Muscle of arm (tissue), 12 donors: ENCODE results near the gene SLC8A2. TPM values are rescaled to one million over a fixed set of nuclear protein-coding genes. Genes with fewer than 3 reads are reported as not detected.
"Not testable (repeated sequence)": the region's sequence is repeated elsewhere in the genome, so short reads cannot be mapped to it uniquely, and the experiment has no call there.

Experiments used
- DNase-seq: peaks from one replicate; pipeline ENCODE4 v3.0.0-alpha.2; 2013
- polyA plus RNA-seq, 12 donors: library from polyadenylated mRNA; unstranded; fragments of 120-200 nt; gene quantifications; one replicate each; pipeline ENCODE4 v1.2.1, GENCODE V29; 2013; ENCODE audit not compliant: insufficient read length in 12 of 12

Gene SLC8A2
- polyA plus RNA-seq, 12 donors, result 0.11 to 0.51 (median 0.37) TPM; not detected in 2

DNA sequence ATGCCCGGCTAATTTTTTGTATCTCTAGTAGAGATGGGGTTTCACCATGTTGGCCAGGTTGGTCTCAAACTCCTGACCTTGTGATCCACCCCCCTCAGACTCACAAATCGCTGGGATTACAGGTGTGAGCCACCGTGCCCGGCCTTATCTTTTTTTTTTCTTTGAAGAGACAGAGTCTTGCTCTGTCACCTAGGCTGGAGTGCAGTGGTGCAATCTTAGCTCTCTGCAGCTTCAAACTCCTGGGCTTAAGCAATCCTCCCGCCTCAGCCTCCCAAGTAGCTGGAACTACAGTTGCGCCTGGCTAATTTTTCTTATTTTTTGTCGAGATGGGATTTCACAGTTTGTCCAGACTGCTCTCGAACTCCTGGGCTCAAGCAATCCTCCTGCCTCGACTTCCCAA, 60.0 kb downstream of the SLC8A2 start:
- DNase-seq, result not testable (repeated sequence)

DNA sequence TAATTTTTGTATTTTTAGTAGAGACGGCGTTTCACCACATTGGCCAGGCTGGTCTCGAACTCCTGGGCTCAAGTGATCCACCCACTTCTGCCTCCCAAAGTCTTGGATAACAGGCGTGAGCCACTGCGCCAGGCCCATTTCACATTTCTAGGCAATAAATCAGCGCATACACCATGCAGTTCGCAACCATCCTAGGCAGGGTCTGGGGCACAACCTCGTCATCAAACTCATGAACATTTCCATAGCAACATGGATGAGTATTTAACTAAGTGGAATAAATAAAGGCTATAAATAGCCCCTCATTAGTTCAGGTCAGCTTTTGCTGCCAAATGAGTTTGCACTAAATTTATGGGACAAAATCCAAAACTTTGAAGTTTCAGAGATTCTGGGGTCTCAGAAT, 60.6 kb downstream of the SLC8A2 start:
- DNase-seq, result no peak

DNA sequence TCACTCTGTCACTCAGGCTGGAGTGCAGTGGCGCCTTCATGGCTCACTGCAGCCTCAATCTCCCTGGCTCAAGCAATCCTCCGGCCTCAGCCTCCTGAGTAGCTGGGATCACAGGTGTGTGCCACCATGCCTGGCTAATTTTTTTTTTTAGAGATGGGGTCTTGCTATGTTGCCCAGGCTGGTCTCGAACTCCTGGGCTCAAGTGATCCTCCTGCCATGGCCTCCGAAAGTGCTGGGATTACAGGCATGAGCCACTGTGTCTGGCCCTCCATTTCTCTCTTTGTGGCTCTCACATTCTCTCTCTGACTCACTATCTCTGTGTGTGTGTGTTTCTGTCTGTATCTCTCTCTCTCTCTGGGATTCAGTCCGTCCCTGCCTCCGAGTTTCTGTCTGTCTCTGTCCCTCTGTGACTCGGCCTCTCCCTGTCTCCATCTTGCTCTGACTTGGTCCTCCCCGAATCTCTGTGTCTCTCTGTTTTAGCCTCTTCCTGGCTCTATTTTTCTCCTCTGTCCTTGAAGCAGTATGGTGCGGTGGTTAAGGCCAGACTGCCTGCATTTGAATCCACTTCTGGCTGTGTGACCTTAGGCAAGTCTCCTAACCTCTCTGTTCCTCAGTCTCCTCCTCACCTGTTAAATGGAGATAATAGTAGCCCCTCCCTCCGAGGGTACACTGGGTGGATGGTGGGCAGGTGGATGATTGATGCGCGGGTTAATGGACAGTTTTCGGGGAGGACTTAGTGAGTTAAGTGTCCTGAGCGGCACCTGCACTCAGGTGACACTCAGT, 63.3 kb downstream of the SLC8A2 start:
- no peak for DNase-seq

DNA sequence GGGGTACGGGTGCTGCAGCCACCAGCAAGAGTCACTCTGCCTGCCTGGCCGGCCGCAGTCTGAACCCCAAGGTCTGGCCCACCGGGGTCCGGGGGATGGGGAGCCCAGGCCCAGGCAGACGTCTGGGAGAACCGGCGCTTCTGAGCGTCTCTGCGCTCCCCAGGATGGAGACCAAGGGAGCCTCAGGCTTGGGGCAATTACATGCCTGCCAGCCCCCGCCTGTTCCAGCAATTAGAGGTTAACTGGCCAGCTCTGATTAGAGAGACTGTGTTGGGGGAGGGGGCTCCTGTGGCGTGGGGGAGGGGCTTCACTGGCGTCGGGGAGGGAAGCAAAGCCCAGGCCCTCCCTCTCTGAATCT, 64.3 kb downstream of the SLC8A2 start:
- no peak for DNase-seq

DNA sequence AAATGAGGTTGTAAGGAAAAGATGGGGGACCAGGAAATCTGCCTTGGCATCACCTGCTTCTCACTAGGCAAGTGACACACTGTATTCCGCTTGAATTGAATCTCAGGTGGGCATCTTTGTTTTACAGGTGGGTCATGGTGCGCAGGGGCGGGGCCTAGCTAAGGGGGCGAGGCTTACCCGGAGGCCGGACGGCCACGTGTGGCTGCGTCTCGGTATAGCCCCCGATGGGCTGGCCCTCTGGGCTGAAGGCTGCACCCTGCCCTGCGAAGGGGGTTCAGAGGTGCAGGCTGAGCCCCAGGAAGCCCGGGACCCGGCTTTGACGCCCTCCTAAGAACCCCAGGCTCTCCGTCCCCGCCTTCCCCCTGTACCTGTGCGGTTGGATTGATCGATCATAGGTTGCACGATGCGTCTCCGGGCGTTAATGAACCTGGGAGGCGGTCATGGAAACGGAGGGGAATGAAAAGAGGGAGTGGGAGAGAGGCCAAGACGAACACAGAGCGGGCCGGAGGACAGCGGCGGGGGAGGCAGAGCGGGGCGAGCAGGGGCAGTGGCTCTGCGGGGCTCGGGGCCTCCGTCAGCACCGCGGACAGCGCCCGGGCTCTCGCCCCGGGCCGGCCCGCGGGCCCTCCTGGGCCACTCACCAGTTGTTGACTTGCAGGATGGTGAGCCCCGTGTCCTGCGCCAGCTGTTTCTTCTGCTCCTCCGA, 64.8 kb downstream of the SLC8A2 start:
- DNase-seq, result no peak

DNA sequence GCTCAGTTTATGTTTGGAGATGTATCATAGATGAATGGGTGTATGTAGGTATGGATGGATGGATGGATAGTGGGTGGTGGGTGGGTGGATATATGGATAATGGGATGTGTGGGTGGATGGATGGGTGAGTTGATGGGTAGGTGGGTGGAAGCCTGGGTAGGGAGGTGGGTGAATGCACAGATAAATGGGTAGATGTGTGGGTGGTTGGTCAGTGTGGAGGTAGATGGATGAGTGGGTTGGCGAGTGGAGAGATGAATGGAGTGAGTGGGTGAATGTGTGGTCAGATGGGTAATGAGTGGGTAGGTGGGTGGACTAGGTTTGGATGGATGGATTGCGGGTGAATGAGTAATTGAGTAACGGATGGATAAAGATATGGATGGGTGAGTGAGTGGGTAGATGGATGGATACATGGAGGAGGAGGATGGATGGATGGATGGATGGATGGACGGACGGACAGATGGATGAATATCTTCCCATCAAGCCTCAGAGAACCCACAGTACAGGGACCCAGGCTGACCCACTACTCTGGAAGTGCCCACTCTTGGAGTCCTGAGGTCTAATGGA, 65.8 kb downstream of the SLC8A2 start:
- DNase-seq, result no peak

DNA sequence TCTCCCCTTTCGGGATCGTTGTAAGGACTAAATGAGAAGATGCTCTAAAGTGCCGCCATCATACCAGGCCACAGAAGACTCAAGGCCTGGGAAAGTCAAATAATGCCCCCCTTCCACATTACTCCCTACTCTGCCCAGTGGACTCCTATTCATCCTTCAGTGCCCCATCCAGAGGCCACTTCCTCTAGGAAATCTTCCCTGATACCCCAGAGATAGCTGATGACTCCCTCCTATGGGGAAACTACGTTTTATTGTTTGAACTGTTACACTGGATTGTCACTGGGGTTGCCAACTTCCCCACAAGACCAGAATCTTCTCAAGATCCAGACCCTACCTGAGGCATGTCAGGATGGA, 66.5 kb downstream of the SLC8A2 start:
- DNase-seq, result no peak

DNA sequence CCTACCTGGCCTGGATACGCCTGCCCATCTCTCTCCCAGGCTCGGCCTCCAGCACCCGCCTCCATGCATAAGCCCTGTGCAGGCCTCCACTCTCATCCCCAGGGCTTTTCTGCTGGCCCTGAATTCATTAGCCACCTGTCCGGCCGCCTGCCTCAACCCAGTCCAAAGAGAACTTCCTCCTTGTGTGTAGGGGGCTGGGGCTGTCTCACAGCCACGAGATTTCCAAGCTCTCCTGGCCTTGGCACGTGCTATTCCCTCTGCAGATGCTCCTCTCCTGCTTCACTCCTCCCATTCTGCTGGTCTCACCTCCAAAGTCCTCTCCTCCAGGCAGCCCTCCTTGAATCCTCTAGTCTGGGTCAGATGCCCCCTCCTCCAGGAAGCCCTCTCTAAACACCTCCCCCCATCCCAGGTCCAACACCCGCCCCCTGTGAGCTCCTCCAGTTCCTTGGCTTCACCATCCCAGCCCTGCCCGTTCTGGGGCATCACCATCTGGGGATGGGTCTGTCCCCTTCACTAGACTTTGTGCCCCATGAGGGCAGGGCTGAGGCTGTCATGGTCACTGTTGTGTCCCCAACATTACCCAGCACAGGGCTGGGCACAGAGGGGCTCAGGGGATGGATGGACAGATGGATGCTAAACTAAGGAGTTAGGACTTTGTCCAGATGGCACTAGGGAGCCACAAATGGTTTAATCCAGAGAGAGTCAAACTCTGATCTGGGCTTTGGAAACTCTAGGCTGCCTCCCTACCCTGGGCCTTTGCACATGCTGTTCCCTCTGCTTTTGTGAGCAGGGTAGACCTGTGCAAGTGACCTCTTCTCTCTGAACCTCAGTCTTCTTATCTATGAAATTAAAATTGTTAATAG, 67.1 kb downstream of the SLC8A2 start:
- DNase-seq, result no peak

DNA sequence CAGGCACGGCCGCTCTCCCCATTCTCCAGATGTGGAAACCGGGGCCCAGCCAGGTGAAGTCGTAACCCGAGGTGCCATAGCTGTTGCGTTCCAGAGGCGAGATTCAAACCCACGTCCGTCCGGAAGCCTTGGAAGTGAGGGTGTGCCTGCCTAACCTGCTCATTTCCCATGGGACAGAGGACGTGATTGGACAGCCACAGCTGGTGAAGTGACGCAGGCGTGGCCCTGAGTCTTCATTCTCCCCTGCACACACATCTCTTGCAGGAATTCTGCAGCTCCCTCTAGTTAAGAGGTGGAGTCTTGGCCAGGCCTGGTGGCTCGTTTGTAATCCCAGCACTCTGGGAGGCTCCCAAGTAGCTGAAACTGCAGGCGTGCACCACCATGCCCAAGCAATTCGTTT, 69.2 kb downstream of the SLC8A2 start:
- no peak for DNase-seq

DNA sequence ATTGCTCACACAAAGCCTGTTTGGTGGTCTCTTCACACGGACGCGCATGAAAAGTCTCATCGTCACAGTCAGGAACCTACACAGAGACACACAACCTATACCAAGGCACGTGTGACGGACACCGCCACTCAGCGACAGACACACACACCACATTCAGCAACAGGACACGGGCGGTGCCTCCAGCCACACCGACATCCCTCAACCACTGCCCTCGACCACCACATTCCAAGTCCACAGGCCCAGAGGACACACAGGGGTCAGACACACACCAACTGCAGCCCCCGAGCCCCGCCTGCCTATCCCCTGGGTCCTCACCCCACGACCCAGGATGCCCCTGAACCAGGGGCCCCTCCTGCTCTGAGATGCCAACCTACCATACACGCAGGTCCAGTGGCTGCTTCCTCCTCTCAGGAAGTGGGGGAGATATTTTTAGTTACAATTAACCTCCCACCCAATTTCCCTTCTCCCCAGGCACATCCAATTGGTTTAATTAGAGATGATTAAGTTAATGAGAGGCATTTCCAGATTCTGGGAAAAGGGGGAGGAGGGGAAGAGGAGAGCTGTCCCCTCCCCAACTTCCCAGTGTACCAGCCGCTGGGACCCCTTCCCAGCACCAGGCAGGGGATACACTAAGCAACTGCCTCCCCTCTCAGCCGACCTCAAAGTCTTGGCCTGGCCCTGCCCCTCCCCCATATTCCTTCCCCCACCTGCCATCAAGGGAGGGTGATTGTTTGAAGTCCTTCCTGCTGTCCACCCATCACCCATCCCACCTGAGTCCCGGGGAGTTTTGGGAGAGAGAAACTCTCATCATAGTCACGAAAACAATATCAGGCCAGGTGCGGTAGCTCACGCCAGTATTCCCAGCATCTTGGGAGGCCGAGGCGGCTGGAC, 72.7 kb downstream of the SLC8A2 start:
- no peak for DNase-seq

DNA sequence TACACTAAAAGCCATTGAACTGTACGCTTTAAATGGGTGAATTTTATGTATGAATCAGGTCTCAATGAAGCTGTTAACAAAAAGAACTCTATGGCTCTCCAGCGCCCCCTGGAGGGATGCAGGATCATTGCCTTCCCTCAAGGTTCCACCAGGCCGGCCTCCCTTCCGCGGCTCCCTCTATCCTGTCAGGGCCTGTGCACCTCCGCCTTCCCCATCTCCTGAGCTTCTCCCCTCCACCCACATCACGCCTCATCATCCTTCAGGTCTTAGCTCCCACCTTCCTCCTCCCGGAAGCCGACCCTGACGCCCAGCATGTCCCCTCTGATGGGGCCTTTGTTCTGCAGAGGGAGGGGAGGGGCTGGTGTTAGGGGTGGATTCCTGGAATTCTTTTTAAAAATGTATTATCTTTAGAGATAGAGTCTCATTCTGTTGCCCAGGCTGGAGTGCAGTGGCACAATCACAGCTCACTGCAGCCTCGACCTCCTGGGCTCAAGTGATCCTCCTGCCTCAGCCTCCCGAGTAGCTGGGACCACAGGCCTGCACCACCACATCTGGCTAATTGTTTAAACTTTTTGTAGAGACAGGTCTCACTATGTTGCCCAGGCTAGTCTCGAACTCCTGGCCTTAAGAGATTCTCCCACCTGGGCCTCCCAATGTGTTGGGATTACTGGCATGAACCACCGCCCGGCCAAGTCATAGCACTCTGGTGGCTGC, 80.0 kb downstream of the SLC8A2 start:
- DNase-seq, result peak; percentile 59

DNA sequence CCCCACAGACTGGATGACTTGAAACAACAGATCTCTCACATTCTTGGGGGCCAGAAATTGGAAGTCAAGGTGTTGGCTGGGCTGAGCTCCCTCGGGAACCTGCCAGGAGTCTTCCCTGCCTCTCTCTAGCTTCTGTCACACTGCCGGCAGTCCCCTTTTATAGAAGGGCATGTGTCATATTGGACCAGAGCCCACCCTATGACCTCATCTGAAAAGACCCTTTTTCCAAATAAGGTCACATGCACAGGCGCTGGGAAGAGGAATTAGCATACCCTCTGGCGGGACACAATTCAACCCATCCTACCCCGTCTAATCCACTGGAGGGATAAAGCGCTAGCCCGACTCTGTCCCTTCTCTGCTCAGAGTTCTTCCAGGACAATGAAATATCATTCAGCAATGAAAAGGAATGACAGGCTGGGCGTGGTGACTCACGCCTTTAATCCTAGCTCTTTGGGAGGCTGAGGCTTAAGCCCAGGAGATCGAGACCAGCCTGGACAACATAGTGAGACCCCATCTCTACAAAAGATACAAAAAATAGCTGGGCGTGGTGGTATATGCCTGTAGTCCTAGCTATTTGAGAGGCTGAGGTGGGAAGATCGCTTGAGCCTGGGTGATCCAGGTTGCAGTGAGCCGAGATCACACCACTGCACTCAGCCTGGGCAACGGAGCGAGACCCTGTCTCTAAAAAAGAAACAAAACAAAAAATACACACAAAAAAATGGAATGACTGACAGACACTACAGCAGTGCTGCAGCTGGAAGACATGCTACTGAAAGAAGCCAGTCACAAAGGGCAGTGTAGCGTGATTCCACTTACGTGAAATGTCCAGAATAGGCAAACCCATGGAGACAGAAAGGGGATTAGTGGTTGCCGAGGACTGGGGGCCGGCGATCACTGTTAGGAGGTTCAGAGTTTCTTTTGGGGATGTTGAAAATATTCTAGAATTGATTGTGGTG, 80.9 kb downstream of the SLC8A2 start:
- no peak for DNase-seq

DNA sequence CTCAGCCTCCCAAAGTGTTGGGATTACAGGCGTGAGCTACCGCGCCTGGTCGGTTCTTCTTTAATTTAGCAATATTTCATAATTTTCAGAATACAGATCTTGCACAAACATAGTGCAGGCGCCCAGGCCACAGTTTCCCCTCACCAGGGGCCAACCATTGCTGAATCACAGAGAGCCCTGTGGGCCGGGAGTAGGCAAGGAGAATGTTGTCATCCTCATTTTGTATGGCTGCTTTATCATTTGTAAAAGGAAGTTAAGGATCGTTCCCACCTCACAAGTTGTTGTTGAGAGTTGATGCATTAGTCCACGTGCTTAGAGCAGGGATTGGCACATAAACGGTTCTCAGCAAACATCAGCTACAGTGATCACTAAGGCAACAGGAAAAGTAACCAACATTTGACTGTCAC, 82.5 kb downstream of the SLC8A2 start:
- no peak for DNase-seq

DNA sequence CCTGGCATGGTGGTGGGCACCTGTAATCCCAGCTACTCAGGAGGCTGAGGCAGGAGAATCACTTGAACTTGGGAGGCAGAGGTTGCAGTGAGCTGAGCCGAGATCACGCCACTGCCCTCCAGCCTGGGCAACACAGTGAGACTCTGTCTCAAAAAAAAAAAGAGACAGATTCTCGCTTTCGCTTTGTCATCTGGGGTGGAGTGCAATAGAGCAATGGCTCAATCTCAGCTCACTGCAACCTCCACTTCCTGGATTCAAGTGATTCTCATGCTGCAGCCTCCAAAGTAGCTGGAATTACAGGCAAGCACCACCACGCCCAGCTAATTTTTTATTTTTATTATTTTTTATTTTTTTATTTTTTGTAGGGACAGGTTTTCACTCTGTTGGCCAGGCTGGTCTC, 83.0 kb downstream of the SLC8A2 start:
- DNase-seq, result not testable (repeated sequence)

DNA sequence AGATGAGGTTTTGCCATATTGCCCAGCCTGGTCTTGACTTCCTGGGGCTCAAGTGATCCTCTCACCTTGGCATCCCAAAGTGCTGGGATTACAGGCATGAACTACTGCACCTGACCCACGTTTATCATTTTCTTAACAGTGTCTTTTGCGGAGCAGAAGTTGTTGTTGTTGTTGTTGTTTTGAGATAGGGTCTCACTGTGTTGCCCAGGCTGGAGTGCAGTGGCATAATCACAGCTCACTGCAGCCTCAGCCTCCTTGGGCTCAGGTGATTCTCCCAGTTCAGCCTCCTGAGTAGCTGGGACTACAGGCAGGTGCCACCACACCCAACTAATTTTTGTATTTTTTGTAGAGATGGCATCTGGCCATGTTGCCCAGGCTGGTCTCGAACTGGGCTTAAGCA, 84.1 kb downstream of the SLC8A2 start:
- DNase-seq, result not testable (repeated sequence)

DNA sequence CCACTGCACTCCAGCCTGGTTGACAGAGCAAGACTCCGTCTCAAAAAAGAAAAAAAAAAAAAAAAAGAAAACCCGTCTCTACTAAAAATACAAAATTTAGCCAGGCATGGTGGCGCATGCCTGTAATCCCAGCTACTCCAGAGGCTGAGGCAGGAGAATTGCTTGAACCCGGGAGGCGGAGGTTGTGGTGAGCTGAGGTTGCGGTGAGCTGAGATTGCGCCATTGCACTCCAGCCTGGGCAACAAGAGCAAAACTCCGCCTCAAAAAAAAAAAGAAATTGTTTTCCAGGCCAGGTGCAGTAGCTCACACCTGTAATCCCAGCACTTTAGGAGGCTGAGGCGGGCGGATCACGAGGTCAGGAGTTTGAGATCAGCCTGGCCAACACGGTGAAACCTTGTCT, 85.1 kb downstream of the SLC8A2 start:
- DNase-seq, result not testable (repeated sequence)

DNA sequence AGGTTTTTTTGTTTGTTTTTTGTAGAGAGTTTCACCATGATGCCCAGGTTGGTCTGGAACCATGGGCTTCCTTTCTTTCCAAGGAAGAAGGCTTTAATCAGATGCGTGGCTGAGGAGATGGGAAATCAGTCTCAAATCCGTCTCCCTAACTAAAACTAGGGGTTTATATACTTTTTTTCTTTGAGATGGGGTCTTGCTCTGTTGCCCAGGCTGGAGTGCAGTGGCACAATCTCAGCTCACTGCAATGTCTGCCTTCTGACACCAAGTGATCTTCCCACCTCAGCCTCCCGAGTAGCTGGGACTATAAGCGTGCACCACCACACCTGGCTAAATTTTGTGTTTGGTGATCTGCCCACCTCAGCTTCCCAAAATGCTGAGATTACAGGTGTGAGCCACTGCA, 87.2 kb downstream of the SLC8A2 start:
- not testable (repeated sequence) for DNase-seq

DNA sequence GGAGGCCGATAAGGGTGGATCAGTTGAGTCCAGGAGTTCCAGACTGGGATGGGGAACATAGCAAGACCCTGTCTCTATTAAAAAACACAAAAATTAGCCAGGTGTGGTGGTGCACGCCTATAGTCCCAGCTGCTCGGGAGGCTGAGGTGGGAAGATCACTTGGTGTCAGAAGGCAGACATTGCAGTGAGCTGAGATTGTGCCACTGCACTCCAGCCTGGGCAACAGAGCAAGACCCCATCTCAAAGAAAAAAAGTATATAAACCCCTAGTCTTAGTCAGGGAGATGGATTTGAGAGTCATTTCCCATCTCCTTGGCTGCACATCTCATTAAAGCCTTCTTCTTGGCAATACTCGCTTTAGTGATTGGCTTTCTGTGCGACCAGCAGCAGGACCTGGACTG, 87.8 kb downstream of the SLC8A2 start:
- DNase-seq, result not testable (repeated sequence)

DNA sequence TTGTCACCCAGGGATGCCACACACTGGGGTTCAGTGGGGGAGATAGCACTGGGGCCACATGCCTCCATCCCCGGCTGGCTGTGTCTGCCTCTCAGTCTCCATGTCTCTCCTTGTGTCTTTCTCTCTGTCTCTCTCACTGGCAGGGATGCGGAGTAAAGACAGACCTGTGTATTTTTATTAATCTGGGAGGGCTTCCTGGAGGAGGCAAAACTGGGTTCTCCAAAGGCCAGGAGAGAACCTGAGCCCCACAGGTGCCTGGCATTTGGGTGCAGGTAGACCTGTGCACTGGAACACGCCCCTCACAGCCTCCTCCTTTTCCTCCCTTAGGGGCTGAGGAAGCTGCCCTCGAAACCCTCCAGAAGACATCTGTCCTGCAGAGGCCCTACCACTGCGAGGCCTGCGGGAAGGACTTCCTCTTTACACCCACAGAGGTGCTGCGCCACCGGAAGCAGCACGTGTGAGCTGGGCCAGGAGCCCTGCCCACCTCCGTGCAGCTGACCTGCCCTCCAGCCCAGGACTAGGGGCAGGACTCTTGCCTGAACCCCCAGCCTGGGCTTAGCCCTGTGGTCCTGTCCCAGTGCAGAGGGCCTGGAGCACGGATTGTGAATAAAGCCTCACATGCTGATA, 89.9 kb downstream of the SLC8A2 start:
- DNase-seq, result no peak
